GM12892 (cell line): ENCODE data around the gene NEK9.

Experiments
- POLR2A ChIP-seq: IDR thresholded peaks from 2 replicates; pipeline ENCODE4 v1.6.1; 2011; ENCODE audit warnings: low read depth, low read length, control low read depth
- POLR2AphosphoS5 ChIP-seq: IDR thresholded peaks from 2 replicates; pipeline ENCODE4 v1.6.1; 2011; ENCODE audit warnings: low read depth, low read length, control low read depth

GRCh38 chr14:75156111-75156510 lies 29.3 kb upstream of the NEK9 start:
- TF ChIP-seq POLR2A (no peak), POLR2AphosphoS5 (no peak)
